MM.1S (cell line): ENCODE data around the gene ERO1A.
"Not testable (repeated sequence)": the region's sequence is repeated elsewhere in the genome, so short reads cannot be mapped to it uniquely, and the experiment has no call there.

Experiments
- EZH2 ChIP-seq: fragments of 300-600 bp; sonication (generic); optimal IDR thresholded peaks from 2 replicates; pipeline ENCODE3; 2017; ENCODE audit warnings: low read depth, mild to moderate bottlenecking, antibody characterized with exemption, low read length, mixed read lengths
- EZH2phosphoT487 ChIP-seq: fragments of 300-600 bp; sonication (generic); IDR thresholded peaks from 2 replicates; pipeline ENCODE4 v1.6.1; 2018; ENCODE audit warnings: antibody characterized with exemption, low read length
- TF ChIP-seq, protein P1 (sequence below): fragments of 300-600 bp; sonication (generic); IDR thresholded peaks from 2 replicates; pipeline ENCODE4 v1.5.1; 2016; ENCODE audit warnings: antibody characterized with exemption, low read length, mixed read lengths

DNA sequence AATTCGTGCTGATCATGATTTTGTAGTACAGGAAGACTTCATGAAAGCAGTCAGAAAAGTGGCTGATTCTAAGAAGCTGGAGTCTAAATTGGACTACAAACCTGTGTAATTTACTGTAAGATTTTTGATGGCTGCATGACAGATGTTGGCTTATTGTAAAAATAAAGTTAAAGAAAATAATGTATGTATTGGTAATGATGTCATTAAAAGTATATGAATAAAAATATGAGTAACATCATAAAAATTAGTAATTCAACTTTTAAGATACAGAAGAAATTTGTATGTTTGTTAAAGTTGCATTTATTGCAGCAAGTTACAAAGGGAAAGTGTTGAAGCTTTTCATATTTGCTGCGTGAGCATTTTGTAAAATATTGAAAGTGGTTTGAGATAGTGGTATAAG lies 32.2 kb upstream of the ERO1A start:
- TF ChIP-seq, protein P1, sequence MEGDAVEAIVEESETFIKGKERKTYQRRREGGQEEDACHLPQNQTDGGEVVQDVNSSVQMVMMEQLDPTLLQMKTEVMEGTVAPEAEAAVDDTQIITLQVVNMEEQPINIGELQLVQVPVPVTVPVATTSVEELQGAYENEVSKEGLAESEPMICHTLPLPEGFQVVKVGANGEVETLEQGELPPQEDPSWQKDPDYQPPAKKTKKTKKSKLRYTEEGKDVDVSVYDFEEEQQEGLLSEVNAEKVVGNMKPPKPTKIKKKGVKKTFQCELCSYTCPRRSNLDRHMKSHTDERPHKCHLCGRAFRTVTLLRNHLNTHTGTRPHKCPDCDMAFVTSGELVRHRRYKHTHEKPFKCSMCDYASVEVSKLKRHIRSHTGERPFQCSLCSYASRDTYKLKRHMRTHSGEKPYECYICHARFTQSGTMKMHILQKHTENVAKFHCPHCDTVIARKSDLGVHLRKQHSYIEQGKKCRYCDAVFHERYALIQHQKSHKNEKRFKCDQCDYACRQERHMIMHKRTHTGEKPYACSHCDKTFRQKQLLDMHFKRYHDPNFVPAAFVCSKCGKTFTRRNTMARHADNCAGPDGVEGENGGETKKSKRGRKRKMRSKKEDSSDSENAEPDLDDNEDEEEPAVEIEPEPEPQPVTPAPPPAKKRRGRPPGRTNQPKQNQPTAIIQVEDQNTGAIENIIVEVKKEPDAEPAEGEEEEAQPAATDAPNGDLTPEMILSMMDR: not testable (repeated sequence)
- TF ChIP-seq EZH2, EZH2phosphoT487: not testable (repeated sequence)
